ENCODE measurements around the gene UBA3.

The UBA3 gene

GRCh38 chr3:69082361-69082760, 2.2 kb upstream of the UBA3 start:
- TF ChIP-seq CTCF (IDR thresholded peaks at IDR 0.05), result no peak

- TF ChIP-seq CTCF (IDR thresholded peaks at IDR 0.05), result no peak
These were observed 1.6 kb upstream of the UBA3 start for GRCh38 chr3:69081583-69082262.

GRCh38 chr3:69079269-69080159, 651 bp downstream of the UBA3 start:
- TF ChIP-seq CTCF (IDR thresholded peaks at IDR 0.05), result no peak

GRCh38 chr3:69072928-69073327, 7.2 kb downstream of the UBA3 start:
- TF ChIP-seq CTCF (IDR thresholded peaks at IDR 0.05), result no peak

DNA sequence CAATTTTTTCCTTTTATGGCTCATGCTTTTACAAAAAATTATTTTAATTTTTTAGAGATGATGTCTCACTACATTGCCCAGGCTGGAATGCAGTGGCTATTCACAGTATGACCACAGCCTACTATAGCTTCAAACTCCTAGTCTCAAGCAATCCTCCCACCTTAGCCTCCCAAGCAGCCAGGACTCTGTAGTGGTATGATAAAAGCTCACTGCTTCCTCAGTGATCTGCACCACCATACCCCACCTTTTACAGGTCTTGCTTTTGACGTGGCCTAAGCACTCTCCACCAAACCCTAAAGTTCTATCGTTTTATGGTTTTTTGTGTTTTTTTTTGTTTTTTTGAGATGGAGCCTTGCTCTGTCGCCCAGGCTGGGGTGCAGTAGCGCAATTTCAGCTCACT, 14.0 kb downstream of the UBA3 start:
- TF ChIP-seq CTCF (IDR thresholded peaks at IDR 0.05), result no peak

DNA sequence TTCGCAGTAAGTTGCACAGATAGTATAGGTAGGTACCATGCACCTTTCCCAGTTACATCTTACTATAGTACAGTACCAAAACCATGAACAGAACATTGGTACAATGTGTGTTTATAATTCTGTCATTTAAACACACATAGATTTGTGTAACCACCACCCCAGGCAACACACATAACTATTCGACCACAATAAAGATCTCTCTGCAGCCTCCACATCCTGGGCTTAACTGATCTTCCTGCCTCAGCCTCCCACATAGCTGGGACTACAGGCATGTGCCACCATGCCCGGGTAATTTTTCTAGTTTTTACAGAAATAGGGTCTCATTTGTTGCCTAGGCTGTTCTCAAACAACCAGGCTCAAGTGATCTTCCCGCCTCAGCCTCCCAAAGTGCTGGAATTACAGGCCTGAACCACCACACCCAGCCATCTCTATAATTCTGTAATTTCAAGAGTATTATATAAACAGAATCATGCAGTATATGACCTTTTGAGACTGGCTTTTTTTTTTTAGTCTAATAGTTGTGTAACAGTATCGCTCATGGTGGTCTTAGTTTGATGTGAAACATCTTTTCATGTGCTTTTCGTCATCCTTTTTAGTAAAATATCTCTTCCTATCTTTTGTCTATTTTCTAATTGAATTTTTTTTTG, 14.7 kb downstream of the UBA3 start:
- no peak for TF ChIP-seq CTCF (IDR thresholded peaks at IDR 0.05)

- no peak for TF ChIP-seq CTCF (IDR thresholded peaks at IDR 0.05)
These were observed 16.5 kb downstream of the UBA3 start for GRCh38 chr3:69063636-69064035.

Measured in LNCAP (cell line).